ENCODE results near the gene AVPR2.

Gene AVPR2

DNA sequence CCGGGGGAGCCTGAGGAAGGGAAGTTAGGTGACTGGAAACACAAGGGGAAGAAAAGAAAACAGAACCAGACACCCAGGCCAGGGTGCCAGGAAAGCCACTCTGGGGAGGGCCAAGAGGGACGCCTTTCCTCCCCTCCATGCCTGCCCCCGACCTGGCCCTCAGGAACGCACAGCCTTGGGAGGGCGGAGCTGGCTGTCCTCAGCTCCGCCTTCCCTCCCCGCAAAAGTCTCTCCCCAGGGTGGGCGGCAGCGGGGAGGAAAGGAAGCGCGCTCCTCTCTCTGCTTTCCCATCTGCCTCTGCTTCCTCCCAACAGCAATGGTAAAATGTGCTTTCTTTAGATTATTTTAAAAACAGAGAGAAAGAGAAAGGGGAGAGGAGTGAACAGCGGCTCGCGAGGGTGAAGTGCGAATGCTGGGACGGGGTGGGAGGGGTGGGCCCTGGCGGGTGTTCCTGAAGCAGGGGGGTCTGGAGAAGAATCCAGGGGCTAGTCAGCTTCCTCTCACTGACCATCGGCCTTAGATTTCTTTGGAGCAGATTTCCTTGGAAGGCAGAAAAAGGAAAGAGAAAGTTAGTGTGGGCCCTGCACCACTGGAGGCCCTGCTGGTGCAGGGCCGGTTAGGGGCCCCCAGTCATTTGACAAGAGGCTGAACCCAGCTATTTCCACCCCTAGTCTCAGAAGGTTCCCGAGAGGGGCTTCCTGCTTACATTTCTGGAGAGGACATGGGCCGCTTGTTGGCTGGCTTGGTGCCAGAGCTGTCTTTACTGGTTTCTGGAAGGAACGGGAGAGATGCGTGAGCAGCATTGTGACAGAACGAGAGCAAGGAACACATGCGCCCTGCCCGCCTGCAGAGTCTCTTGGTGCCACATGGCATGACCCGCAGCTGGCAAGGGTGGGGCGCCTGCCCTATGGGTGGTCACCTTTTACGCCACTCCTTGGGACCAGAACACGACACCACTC lies 44.7 kb downstream of the AVPR2 start:
- DNase-seq (ENCODE audit: low read depth in 2 of 2, low spot score in 1 of 2): no peak

- DNase-seq (ENCODE audit: low read depth in 2 of 2, low spot score in 1 of 2): no peak
Observed at GRCh38 chrX:153950127-153950526, 45.7 kb downstream of the AVPR2 start.

- DNase-seq (ENCODE audit: low read depth in 2 of 2, low spot score in 1 of 2): no peak
Observed at GRCh38 chrX:153951683-153952372, 47.4 kb downstream of the AVPR2 start.

GRCh38 chrX:153952373-153953026 lies 48.0 kb downstream of the AVPR2 start:
- no peak for DNase-seq (ENCODE audit: low read depth in 2 of 2, low spot score in 1 of 2)

DNA sequence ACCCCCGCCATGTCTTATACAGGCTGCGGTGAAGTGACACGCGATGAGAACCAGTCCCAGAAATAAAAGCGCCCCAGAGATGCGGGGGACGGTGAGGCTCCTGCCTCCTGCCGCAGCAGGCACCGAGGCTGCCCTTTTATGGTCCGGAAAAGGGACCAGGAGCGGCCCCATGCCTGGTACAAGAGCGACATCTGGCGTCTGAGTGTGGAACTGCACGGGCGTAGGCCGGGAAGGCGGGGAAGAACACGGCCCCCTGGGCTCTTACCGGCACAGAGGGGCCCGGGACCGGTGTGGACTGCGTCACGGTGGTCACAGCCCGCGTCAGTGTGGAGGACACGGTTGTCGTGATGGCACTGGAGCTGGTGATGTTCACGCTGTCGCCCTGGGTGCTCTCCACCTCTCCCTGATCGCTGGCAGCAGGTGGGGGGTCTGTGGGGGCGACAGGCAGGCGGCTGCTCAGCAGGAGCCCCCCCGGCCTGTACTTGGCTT lies 48.9 kb downstream of the AVPR2 start:
- peak; percentile 60 to 61 for DNase-seq (ENCODE audit: low read depth in 2 of 2, low spot score in 1 of 2)

DNA sequence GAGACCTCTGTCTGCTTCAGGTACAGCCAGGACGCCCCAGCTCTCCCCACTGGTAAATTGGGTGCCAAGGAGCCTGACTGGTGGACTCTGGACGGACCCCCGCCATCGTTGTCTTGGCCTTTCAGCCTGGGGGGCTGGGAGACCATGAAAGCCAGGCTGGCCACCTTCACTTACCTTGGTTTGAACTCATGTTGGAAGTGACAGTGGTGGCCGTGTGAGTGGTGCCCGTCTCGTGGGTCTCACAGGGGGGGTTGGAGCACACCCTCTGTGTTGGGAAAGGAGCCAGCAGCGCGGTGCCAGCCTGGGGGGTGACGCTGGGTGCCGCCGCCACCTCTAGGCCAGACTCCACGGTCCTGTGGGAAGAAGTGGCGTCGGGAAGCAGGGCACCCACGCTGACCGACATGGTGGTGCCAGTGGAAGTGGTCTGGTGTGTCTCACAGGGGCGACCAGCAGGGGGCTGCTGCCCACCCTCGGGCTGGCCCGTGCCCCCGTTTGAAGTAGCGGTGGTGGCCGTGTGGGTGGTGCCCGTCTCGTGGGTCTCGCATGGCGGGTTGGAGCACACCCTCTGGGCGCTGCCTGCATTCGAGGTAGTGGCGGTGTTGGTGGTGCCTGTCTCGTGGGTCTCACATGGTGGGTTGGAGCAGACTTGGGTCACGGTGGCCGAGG lies 49.6 kb downstream of the AVPR2 start:
- DNase-seq (ENCODE audit: low read depth in 2 of 2, low spot score in 1 of 2): no peak

DNA sequence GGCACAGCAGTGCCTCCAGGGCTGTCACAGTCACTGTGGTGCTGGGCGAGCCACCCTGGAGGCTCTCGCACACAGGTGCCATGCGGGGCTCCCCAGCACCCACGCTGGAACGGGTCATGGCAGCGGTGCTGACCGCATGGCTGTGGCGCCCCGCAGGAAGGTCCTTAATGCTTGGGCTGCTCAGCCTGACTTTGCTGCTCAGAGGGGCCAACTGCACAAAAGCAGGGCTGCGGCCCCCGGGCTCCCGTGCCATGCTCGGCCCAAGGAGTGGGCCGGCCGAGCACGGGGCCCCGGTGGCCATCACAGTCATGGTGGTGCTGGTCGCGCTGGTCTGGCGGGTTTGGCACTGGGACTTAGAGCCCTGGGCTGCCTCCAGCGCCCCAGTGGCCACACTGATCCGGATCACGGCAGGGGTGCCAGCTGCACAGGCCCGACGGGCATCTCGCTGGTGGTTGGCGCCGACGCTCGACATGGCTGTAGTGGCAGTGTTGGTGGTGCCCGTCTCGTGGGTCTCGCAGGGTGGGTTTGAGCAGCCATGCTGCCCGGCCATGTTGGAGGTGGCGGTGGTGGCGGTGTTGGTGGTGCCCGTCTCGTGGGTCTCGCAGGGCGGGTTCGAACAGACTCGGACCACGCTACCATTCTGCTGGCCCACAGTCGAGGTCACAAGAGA lies 50.2 kb downstream of the AVPR2 start:
- no peak for DNase-seq (ENCODE audit: low read depth in 2 of 2, low spot score in 1 of 2)

- DNase-seq (ENCODE audit: low read depth in 2 of 2, low spot score in 1 of 2): no peak
Observed at GRCh38 chrX:153955228-153955732, 50.8 kb downstream of the AVPR2 start.

DNA sequence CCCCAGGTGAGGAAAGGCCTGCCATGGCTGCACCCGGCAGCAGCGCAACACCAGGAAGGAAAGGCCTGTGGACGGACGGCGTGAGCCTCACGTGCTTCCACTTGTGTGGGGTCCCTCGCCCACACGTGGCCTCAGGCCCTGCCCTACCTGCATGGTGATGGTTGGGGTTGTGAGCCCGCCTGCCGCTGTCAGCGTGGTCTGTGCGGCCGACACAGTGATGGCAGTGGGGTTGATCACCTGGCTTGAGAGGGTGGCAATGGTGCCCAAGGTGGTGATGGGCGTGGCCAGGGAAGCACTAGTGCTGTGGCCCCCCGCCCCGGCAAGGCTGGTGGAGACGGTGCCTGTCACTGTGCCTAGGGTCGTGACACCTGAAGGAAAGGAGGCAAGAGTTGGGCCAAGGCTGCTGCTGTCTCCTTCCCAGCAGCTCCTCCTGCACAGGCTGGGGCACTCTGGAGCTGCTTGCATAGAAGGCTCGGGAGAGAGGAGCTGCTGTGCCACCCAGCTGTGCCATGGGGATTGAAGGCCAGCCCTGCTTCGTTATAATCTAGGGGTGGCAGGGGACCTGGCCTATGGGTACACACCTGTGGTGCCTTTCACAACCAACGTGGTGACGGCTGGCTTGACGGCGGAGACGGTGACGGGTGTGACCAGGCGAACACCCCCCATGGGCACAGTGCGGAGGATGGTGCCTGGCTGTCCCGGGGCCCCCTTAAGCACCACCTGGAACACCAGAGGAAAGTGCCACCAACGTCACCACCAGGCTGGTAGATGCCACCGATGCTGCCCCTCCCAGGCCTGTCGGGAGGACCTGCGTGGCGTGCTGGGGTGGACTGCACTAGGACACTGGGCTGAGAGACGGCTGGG lies 51.8 kb downstream of the AVPR2 start:
- no peak for DNase-seq (ENCODE audit: low read depth in 2 of 2, low spot score in 1 of 2)

Data from stimulated activated CD8-positive, alpha-beta memory T cell treated with anti-CD3 and anti-CD28 coated beads, Interleukin-4, amount 100 ng/mL, for 1 hour (primary cell).